Ureter (tissue), 1 donor: ENCODE data around the gene FAM222B. TPM values are rescaled to one million over a fixed set of nuclear protein-coding genes. Genes with fewer than 3 reads are reported as not detected.
"Not testable (repeated sequence)": the region's sequence is repeated elsewhere in the genome, so short reads cannot be mapped to it uniquely, and the experiment has no call there.

Experiments
- DNase-seq: peaks from one replicate; pipeline ENCODE4 v3.0.0-alpha.2; 2020; ENCODE audit warnings: low spot score
- total RNA-seq: library from RNA; stranded (reverse); gene quantifications from one replicate; pipeline ENCODE4 v1.2.4, GENCODE V29; 2023
- donor health status: DM: yes; HTN: yes; CAD: no.

The FAM222B gene
- total RNA-seq, 1 donor from 2014 or later = 28.8 TPM

- DNase-seq = no peak
Measured at GRCh38 chr17:28729950-28730330, 112.7 kb downstream of the FAM222B start.

- peak; percentile 98 for DNase-seq
Measured at GRCh38 chr17:28728364-28729200, 114.0 kb downstream of the FAM222B start, which contains the start of gene NEK8. Gene NEK8, plus strand, starts transcription at chr17:28728788. Its CDS starts 26 bp downstream, at chr17:28728814.

- DNase-seq = peak; percentile 97
Measured at GRCh38 chr17:28726627-28727491, 115.7 kb downstream of the FAM222B start.

GRCh38 chr17:28726226-28726626 lies 116.4 kb downstream of the FAM222B start, which contains the start of gene TLCD1:
Gene TLCD1, minus strand, starts transcription at chr17:28726233. Its CDS starts 136 bp downstream, at chr17:28726097.
- DNase-seq = peak; percentile 82

GRCh38 chr17:28725660-28726225 lies 116.8 kb downstream of the FAM222B start:
- DNase-seq = peak; percentile 72

- no peak for DNase-seq
Measured at GRCh38 chr17:28725166-28725659, 117.4 kb downstream of the FAM222B start.

GRCh38 chr17:28724500-28725165 lies 118.0 kb downstream of the FAM222B start:
- no peak for DNase-seq

- not testable (repeated sequence) for DNase-seq
Measured at GRCh38 chr17:28723836-28724499, 118.6 kb downstream of the FAM222B start.

- no peak for DNase-seq
Measured at GRCh38 chr17:28723159-28723835, 119.3 kb downstream of the FAM222B start.

- DNase-seq = no peak
Measured at GRCh38 chr17:28722417-28723158, 120.0 kb downstream of the FAM222B start.

GRCh38 chr17:28720997-28721329 lies 121.6 kb downstream of the FAM222B start:
- not testable (repeated sequence) for DNase-seq

GRCh38 chr17:28720247-28720996 lies 122.2 kb downstream of the FAM222B start:
- DNase-seq = no peak

GRCh38 chr17:28719021-28719433 lies 123.6 kb downstream of the FAM222B start:
- no peak for DNase-seq

GRCh38 chr17:28718333-28719020 lies 124.1 kb downstream of the FAM222B start:
- DNase-seq = no peak

GRCh38 chr17:28717578-28718332 lies 124.8 kb downstream of the FAM222B start, which contains the start of gene RAB34:
Gene RAB34, minus strand, starts transcription at chr17:28717868. Its CDS starts 602 bp downstream, at chr17:28717266.
- peak; percentile 85 for DNase-seq

- no peak for DNase-seq
Measured at GRCh38 chr17:28716740-28717577, 125.6 kb downstream of the FAM222B start.
